ENCODE measurements around the gene JADE1.
A peak's percentile ranks its signal among the peaks of the same experiment; 100 is the strongest.

JADE1 gene

DNA sequence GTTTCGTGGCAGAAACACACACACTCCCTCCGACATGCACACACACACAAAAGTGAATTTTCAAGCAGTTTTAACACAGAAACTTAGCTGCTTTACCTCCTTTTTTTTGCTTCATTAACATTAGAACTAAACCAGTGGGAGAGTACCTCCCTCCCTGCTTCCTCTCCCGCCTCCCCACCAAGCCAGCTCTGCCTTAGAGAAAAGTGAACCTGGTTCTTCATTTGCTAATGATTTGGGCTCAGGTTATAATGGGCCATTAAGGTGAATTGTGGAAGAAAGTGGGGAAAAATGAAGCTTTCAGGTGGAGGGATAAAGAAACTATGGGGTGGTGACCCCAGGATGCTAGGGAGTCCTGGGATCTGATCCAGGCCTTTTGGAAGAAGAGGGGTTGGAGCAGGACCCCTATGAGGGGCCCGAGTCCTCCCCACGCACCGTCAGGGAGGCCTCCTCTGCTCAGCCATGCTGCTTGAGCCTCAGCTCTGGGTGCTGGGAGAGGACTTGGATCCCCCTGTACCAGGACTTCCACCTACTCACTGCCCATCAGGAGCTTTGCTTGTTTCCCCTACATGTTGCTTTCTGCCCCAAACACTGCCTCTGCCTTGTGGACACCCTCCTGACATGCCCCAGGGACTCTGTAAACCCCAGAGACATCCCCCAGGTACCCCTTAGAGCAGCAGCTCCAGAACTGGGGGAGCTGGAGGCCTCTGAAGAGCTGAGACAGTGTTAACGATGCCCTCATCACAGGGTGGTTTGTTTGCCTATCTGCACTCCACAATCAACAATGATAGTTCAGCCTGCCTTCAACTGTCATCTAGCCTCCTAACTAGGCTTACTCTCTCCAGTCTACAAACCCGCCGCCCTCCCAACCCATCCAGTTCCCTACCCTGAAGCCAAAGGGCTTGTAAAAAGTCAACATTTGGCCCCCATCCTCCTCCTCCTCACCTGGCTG is 6.5 kb upstream of the JADE1 start:
- no peaks in the 10 kb centered on the region for H3K27me3 ChIP-seq (ENCODE audit: low read length)
- no peak overlapping the region for H3K4me3 ChIP-seq (ENCODE audit: insufficient read depth, low read length, poor library complexity, severe bottlenecking)
- H3K4me2 ChIP-seq (ENCODE audit: low read depth, low read length, poor library complexity, severe bottlenecking): no peak overlapping the region
- H3K9ac ChIP-seq (ENCODE audit: low read length): no peak overlapping the region
- no peaks in the 10 kb centered on the region for H3K9me3 ChIP-seq (ENCODE audit: insufficient read depth, low read length)
- H3K9me2 ChIP-seq (replicated peaks; ENCODE audit: insufficient read depth, low read length): no peaks in the 10 kb centered on the region
- TF ChIP-seq, protein P1, sequence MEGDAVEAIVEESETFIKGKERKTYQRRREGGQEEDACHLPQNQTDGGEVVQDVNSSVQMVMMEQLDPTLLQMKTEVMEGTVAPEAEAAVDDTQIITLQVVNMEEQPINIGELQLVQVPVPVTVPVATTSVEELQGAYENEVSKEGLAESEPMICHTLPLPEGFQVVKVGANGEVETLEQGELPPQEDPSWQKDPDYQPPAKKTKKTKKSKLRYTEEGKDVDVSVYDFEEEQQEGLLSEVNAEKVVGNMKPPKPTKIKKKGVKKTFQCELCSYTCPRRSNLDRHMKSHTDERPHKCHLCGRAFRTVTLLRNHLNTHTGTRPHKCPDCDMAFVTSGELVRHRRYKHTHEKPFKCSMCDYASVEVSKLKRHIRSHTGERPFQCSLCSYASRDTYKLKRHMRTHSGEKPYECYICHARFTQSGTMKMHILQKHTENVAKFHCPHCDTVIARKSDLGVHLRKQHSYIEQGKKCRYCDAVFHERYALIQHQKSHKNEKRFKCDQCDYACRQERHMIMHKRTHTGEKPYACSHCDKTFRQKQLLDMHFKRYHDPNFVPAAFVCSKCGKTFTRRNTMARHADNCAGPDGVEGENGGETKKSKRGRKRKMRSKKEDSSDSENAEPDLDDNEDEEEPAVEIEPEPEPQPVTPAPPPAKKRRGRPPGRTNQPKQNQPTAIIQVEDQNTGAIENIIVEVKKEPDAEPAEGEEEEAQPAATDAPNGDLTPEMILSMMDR (IDR thresholded peaks at IDR 0.05; ENCODE audit: insufficient read depth, low read length, poor library complexity, severe bottlenecking): no peak
- TF ChIP-seq EZH2phosphoT487 (conservative IDR thresholded peaks at IDR 0.05; ENCODE audit: low read length): no peak
- H4K20me1 ChIP-seq (ENCODE audit: low read depth, low read length): no peaks in the 10 kb centered on the region
- no peaks in the 10 kb centered on the region for H3K79me2 ChIP-seq (ENCODE audit: insufficient read depth, low read length)
- no peaks in the 10 kb centered on the region for H3K36me3 ChIP-seq (ENCODE audit: low read length)
- H3K27ac ChIP-seq (ENCODE audit: low read depth, low read length): no peak overlapping the region
- H2AFZ ChIP-seq (ENCODE audit: low read depth, low read length, severe bottlenecking): no peak overlapping the region
- no peaks in the 10 kb centered on the region for H3F3A ChIP-seq (ENCODE audit: insufficient read depth)

DNA sequence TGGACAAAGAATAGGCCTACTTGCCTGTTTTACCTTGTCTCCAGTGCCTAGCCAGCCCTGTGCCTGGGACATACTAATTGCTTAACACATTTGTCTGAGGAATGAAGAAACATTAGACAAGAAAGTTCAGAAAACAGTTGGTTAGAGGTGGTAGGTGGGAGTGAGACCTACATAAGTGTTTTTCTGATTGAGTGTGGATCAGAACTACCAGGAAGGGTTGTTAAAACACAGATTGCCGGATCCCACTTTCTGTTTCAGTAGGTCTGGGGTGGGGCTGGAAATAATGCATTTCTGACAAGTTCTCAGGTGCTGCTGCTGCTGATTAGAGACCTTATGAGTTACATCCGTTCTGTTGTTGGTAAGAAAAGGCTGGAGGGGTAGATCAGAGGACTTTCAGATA is 5.7 kb upstream of the JADE1 start:
- Histone ChIP-seq H3K4me3 (ENCODE audit: insufficient read depth, low read length, poor library complexity, severe bottlenecking) (no peak overlapping the region), H3K9me3 (ENCODE audit: insufficient read depth, low read length) (no peaks in the 10 kb centered on the region), H3K27me3 (ENCODE audit: low read length) (no peaks in the 10 kb centered on the region), H3K9me2 (replicated peaks; ENCODE audit: insufficient read depth, low read length) (no peaks in the 10 kb centered on the region), H3K36me3 (ENCODE audit: low read length) (no peaks in the 10 kb centered on the region), H2AFZ (ENCODE audit: low read depth, low read length, severe bottlenecking) (no peak overlapping the region), H3K4me2 (ENCODE audit: low read depth, low read length, poor library complexity, severe bottlenecking) (peak overlapping the region; percentile 33), H3F3A (ENCODE audit: insufficient read depth) (no peaks in the 10 kb centered on the region), H4K20me1 (ENCODE audit: low read depth, low read length) (no peaks in the 10 kb centered on the region), H3K79me2 (ENCODE audit: insufficient read depth, low read length) (no peaks in the 10 kb centered on the region), H3K27ac (ENCODE audit: low read depth, low read length) (no peak overlapping the region), H3K9ac (ENCODE audit: low read length) (no peak overlapping the region)
- TF ChIP-seq, protein P1 (IDR thresholded peaks at IDR 0.05; ENCODE audit: insufficient read depth, low read length, poor library complexity, severe bottlenecking): no peak
- TF ChIP-seq EZH2phosphoT487 (conservative IDR thresholded peaks at IDR 0.05; ENCODE audit: low read length): no peak

DNA sequence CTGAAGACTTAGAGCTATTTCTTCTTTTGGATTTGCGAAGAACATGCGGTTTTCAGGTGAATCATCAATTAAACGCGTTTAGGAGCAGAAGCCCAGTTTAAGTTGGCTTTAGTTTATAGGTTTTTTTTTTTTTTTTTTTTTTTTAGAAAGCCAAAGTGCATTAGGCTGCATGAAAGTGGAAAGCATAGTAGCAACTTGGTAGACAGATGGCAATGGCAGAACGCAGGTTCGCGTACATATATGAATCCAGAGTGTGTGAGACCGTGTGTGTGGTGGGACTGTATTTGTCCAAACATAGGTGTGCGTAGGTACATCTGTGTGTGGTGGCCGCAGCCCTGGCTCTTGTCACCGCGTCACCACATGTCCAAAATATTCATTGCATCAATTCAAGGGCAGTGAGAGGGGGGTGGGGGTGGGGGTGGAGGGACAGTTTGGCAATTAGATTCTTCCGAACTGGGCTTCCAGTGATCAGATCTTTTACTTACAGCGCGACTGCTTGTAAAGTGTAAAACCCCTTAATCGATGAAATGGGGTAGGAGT is 901 bp downstream of the JADE1 start:
- H3K79me2 ChIP-seq (ENCODE audit: insufficient read depth, low read length): peaks cover 36% of the 10 kb centered on the region
- TF ChIP-seq, protein P1 (IDR thresholded peaks at IDR 0.05; ENCODE audit: insufficient read depth, low read length, poor library complexity, severe bottlenecking): no peak
- TF ChIP-seq EZH2phosphoT487 (conservative IDR thresholded peaks at IDR 0.05; ENCODE audit: low read length): no peak
- H3K36me3 ChIP-seq (ENCODE audit: low read length): no peaks in the 10 kb centered on the region
- H3K4me2 ChIP-seq (ENCODE audit: low read depth, low read length, poor library complexity, severe bottlenecking): peak overlapping the region; percentile 88
- peak overlapping the region; percentile 46 for H2AFZ ChIP-seq (ENCODE audit: low read depth, low read length, severe bottlenecking)
- H3K4me3 ChIP-seq (ENCODE audit: insufficient read depth, low read length, poor library complexity, severe bottlenecking): peak overlapping the region; percentile 79
- peak overlapping the region; percentile 97 for H3K27ac ChIP-seq (ENCODE audit: low read depth, low read length)
- H3K9ac ChIP-seq (ENCODE audit: low read length): peak overlapping the region; percentile 96
- no peaks in the 10 kb centered on the region for H3K9me3 ChIP-seq (ENCODE audit: insufficient read depth, low read length)
- H3K9me2 ChIP-seq (replicated peaks; ENCODE audit: insufficient read depth, low read length): no peaks in the 10 kb centered on the region
- no peaks in the 10 kb centered on the region for H3K27me3 ChIP-seq (ENCODE audit: low read length)
- no peaks in the 10 kb centered on the region for H4K20me1 ChIP-seq (ENCODE audit: low read depth, low read length)
- H3F3A ChIP-seq (ENCODE audit: insufficient read depth): peaks cover 11% of the 10 kb centered on the region
